OCI-LY7 (cell line): ENCODE measurements around the gene APOBEC3C. TPM values are rescaled to one million over a fixed set of nuclear protein-coding genes. Genes with fewer than 3 reads are reported as not detected.

Source experiments
- BruUV-seq: library from RNA; stranded (reverse); fragments of 400-500 nt; replicated peaks from 2 replicates; lab custom pipeline; 2021; lab: Mats Ljungman, UMichigan
- CTCF ChIA-PET: fragments of 300-600 bp; sonication (Branson Sonifier 250); formaldehyde crosslinking; loops from one replicate; lab custom pipeline; 2022; ENCODE audit warnings: antibody characterized with exemption; ENCODE audit not compliant: unreplicated experiment; lab: Charles Lee
- POLR2A ChIA-PET: fragments of 300-600 bp; sonication (Branson Sonifier 250); formaldehyde crosslinking; loops from one replicate; lab custom pipeline; 2022; ENCODE audit warnings: antibody characterized with exemption; lab: Charles Lee
- DNase-seq: peaks from one replicate; pipeline ENCODE4 v3.0.0-alpha.2; 2015; ENCODE audit warnings: low spot score
- H2AFZ ChIP-seq: fragments of 200-600 bp; sonication (generic), shearing (Covaris generic); 2 replicates; pipeline ENCODE4 v1.6.1; 2014; ENCODE audit warnings: mild to moderate bottlenecking, antibody characterized with exemption, low read length, moderate library complexity
- H3K27ac ChIP-seq: fragments of 200-600 bp; sonication (generic); 2 replicates; pipeline ENCODE4 v1.5.1; 2014; ENCODE audit warnings: mixed run types, low read depth, mild to moderate bottlenecking, moderate library complexity, low read length, inconsistent platforms; ENCODE audit not compliant: poor library complexity, severe bottlenecking
- H3K36me3 ChIP-seq: fragments of 200-600 bp; sonication (generic); 2 replicates; pipeline ENCODE4 v1.6.1; 2014; ENCODE audit warnings: mild to moderate bottlenecking, antibody characterized with exemption, low read length, moderate library complexity, mixed read lengths; ENCODE audit not compliant: insufficient read depth
- H3K4me1 ChIP-seq: fragments of 200-600 bp; sonication (generic); 2 replicates; pipeline ENCODE4 v1.5.1; 2014; ENCODE audit warnings: mild to moderate bottlenecking, low read length; ENCODE audit not compliant: insufficient read depth, poor library complexity, severe bottlenecking
- H3K4me2 ChIP-seq: fragments of 200-600 bp; sonication (generic); 2 replicates; pipeline ENCODE4 v1.6.1; 2014; ENCODE audit warnings: mild to moderate bottlenecking, low read length
- H3K4me3 ChIP-seq: fragments of 200-600 bp; sonication (generic); 2 replicates; pipeline ENCODE4 v1.5.1; 2014; ENCODE audit warnings: mild to moderate bottlenecking, low read depth, low read length; ENCODE audit not compliant: poor library complexity, severe bottlenecking
- H3K79me2 ChIP-seq: fragments of 200-600 bp; sonication (generic); 2 replicates; pipeline ENCODE4 v1.6.1; 2016; ENCODE audit warnings: low read depth, mild to moderate bottlenecking, low read length, moderate library complexity, mixed read lengths; ENCODE audit not compliant: insufficient read depth
- H3K9me2 ChIP-seq: fragments of 200-600 bp; sonication (generic); 2 replicates; pipeline ENCODE4 v1.6.1; 2016; ENCODE audit warnings: mild to moderate bottlenecking, low read length, mixed read lengths; ENCODE audit not compliant: insufficient read depth
- H3K9me3 ChIP-seq: fragments of 200-600 bp; sonication (generic); 2 replicates; pipeline ENCODE4 v1.6.1; 2014; ENCODE audit warnings: mild to moderate bottlenecking, mixed run types, low read length, mixed read lengths
- H4K20me1 ChIP-seq: fragments of 200-600 bp; sonication (generic); 2 replicates; pipeline ENCODE4 v1.6.1; 2014; ENCODE audit warnings: mild to moderate bottlenecking, antibody characterized with exemption, low read length, moderate library complexity, mixed read lengths; ENCODE audit not compliant: insufficient read depth
- CTCF ChIP-seq: fragments of 200-600 bp; sonication (generic); conservative IDR thresholded peaks from 2 replicates; pipeline ENCODE4 v1.5.1; 2014; ENCODE audit warnings: mild to moderate bottlenecking, antibody characterized with exemption, low read length, moderate library complexity, mixed read lengths
- EZH2phosphoT487 ChIP-seq: fragments of 200-600 bp; sonication (generic); IDR thresholded peaks from 2 replicates; pipeline ENCODE4 v1.6.1; 2018; ENCODE audit warnings: low read depth, borderline replicate concordance, mild to moderate bottlenecking, mixed run types, antibody characterized with exemption, low read length, moderate library complexity, mixed read lengths
- intact Hi-C: fragments of 100-400 bp; cut with micrococcal nuclease; formaldehyde crosslinking; loops from one replicate; pipeline ENCODE4 v1.10.0; 2022; ENCODE audit not compliant: unreplicated experiment
- total RNA-seq, 2 experiments: library from RNA; depleted of rRNA in 1 of 2; stranded (reverse); fragments of >200 nt in 1 of 2; shearing (Covaris generic) in 1 of 2; gene quantifications; 2 replicates each; pipeline ENCODE4 v1.2.3, GENCODE V29; 2014 to 2022

Gene APOBEC3C
- total RNA-seq, 2 experiments from 2014 or later = 4.3 to 74.0 TPM

- peak overlapping the region; percentile 74 for H3K27ac ChIP-seq
- no peak overlapping the region; the same call in 1 of the 2 replicates for H2AFZ ChIP-seq
- peaks cover 18% of the 10 kb centered on the region; the same call in 1 of the 2 replicates for H3K79me2 ChIP-seq
- ChIA-PET POLR2A (interaction anchor here (0.9 kb wide), 1 partner anchor 54 kb away, joined by 3 read pairs; no protein-coding TSS in a partner anchor), CTCF (no interaction called here)
- DNase-seq = no peak
- H3K9me3 ChIP-seq = no peaks in the 10 kb centered on the region
- H3K36me3 ChIP-seq = peaks cover 23% of the 10 kb centered on the region
- H4K20me1 ChIP-seq = no peaks in the 10 kb centered on the region
- H3K4me2 ChIP-seq = peak overlapping the region; percentile 98
- BruUV-seq = no TSS peak
- intact Hi-C loops = no loop called here
- H3K9me2 ChIP-seq = no peaks in the 10 kb centered on the region
- TF ChIP-seq CTCF = no peak
- no peak for TF ChIP-seq EZH2phosphoT487
- H3K4me3 ChIP-seq = peak overlapping the region; percentile 75
- peaks cover 55% of the 10 kb centered on the region for H3K4me1 ChIP-seq
Observed at GRCh38 chr22:39021552-39022250, 7.6 kb downstream of the APOBEC3C start.

- ChIA-PET CTCF (no interaction called here), POLR2A (interaction anchor here (0.7 kb wide), 1 partner anchor 182 kb away, joined by 3 read pairs; no protein-coding TSS in a partner anchor)
- intact Hi-C loops = no loop called here
- TF ChIP-seq EZH2phosphoT487 (no peak), CTCF (no peak)
- H2AFZ ChIP-seq = no peak overlapping the region
- DNase-seq = peak; percentile 50
- H3K4me3 ChIP-seq = no peak overlapping the region
- peak overlapping the region; percentile 66 for H3K4me2 ChIP-seq
- peaks cover 50% of the 10 kb centered on the region for H3K4me1 ChIP-seq
- H3K9me3 ChIP-seq = no peaks in the 10 kb centered on the region
- no peaks in the 10 kb centered on the region for H4K20me1 ChIP-seq
- no TSS peak for BruUV-seq
- H3K79me2 ChIP-seq = peaks cover 18% of the 10 kb centered on the region; the same call in 1 of the 2 replicates
- H3K36me3 ChIP-seq = peaks cover 23% of the 10 kb centered on the region
- H3K9me2 ChIP-seq = no peaks in the 10 kb centered on the region
- H3K27ac ChIP-seq = peak overlapping the region; percentile 43
Observed at GRCh38 chr22:39024519-39025308, 10.7 kb downstream of the APOBEC3C start.
